Smooth muscle cell (in vitro differentiated cells): Measurements from ENCODE around the gene ANAPC15. TPM values are rescaled to one million over a fixed set of nuclear protein-coding genes. Genes with fewer than 3 reads are reported as not detected.

Experiments
- DNase-seq: peaks from one replicate; lab custom pipeline; 2025; ENCODE audit not compliant: unreplicated experiment; lab: John Stamatoyannopoulos, UW
- H2AFZ ChIP-seq: fragments of 200-600 bp; sonication (generic); 2 replicates; pipeline ENCODE4 v1.6.0; 2016; ENCODE audit warnings: antibody characterized with exemption, low read depth, mild to moderate bottlenecking
- H3F3A ChIP-seq: fragments of 200-600 bp; sonication (generic); 2 replicates; pipeline ENCODE4 v1.6.0; 2017; ENCODE audit warnings: antibody characterized with exemption, low read depth
- H3K27ac ChIP-seq: fragments of 200-600 bp; sonication (generic); 2 replicates; pipeline ENCODE4 v1.5.1; 2016; ENCODE audit warnings: low read depth, mild to moderate bottlenecking
- H3K27me3 ChIP-seq: fragments of 200-600 bp; sonication (generic); 2 replicates; pipeline ENCODE4 v1.6.1; 2016; ENCODE audit warnings: low read depth, mild to moderate bottlenecking
- H3K36me3 ChIP-seq: fragments of 200-600 bp; sonication (generic); 2 replicates; pipeline ENCODE4 v1.5.1; 2016; ENCODE audit warnings: low read depth
- H3K4me1 ChIP-seq: fragments of 200-600 bp; sonication (generic); 2 replicates; pipeline ENCODE4 v1.5.1; 2016; ENCODE audit warnings: low read depth
- H3K4me2 ChIP-seq: fragments of 200-600 bp; sonication (generic); 2 replicates; pipeline ENCODE4 v1.6.0; 2016; ENCODE audit warnings: mild to moderate bottlenecking
- H3K4me3 ChIP-seq: fragments of 200-600 bp; sonication (generic); 2 replicates; pipeline ENCODE4 v1.5.1; 2016; ENCODE audit warnings: mild to moderate bottlenecking
- H3K79me2 ChIP-seq: fragments of 200-600 bp; sonication (generic); 2 replicates; pipeline ENCODE4 v1.6.0; 2016; ENCODE audit warnings: low read depth, mild to moderate bottlenecking
- H3K9ac ChIP-seq: fragments of 200-600 bp; sonication (generic); 2 replicates; pipeline ENCODE4 v1.6.0; 2016; ENCODE audit warnings: low read depth
- H3K9me3 ChIP-seq: fragments of 200-600 bp; sonication (generic); replicated peaks from 2 replicates; pipeline ENCODE4 v1.5.1; 2016; ENCODE audit warnings: low read depth
- H4K20me1 ChIP-seq: fragments of 200-600 bp; sonication (generic); 2 replicates; pipeline ENCODE4 v1.6.0; 2016; ENCODE audit warnings: low read depth
- WGBS: methylation state at CpG from one replicate; pipeline ENCODE4 v1.1.7; 2016; ENCODE audit warnings: low lambda C conversion rate; 5-methylcytosine and 5-hydroxymethylcytosine counted together
- polyA plus RNA-seq: library from polyadenylated mRNA; unstranded; fragments of >200 nt; fragmentation: Nextera tagmentation; extraction: Ambion mirVana; gene quantifications from 2 replicates; pipeline ENCODE4 v1.2.1, GENCODE V29; 2016
- total RNA-seq: library from RNA; depleted of rRNA; stranded (reverse); fragments of >200 nt; gene quantifications from 2 replicates; pipeline ENCODE4 v1.2.3, GENCODE V29; 2014
- TF ChIP-seq, protein P1 (sequence below): fragments of 200-600 bp; sonication (generic); IDR thresholded peaks from 2 replicates; pipeline ENCODE4 v1.5.1; 2017; ENCODE audit warnings: borderline replicate concordance, mild to moderate bottlenecking, antibody characterized with exemption; ENCODE audit not compliant: insufficient read depth, poor library complexity, severe bottlenecking

Gene ANAPC15
- total and polyA plus RNA-seq, 2 experiments from 2014 or later, result 12.2 to 51.9 TPM

DNA sequence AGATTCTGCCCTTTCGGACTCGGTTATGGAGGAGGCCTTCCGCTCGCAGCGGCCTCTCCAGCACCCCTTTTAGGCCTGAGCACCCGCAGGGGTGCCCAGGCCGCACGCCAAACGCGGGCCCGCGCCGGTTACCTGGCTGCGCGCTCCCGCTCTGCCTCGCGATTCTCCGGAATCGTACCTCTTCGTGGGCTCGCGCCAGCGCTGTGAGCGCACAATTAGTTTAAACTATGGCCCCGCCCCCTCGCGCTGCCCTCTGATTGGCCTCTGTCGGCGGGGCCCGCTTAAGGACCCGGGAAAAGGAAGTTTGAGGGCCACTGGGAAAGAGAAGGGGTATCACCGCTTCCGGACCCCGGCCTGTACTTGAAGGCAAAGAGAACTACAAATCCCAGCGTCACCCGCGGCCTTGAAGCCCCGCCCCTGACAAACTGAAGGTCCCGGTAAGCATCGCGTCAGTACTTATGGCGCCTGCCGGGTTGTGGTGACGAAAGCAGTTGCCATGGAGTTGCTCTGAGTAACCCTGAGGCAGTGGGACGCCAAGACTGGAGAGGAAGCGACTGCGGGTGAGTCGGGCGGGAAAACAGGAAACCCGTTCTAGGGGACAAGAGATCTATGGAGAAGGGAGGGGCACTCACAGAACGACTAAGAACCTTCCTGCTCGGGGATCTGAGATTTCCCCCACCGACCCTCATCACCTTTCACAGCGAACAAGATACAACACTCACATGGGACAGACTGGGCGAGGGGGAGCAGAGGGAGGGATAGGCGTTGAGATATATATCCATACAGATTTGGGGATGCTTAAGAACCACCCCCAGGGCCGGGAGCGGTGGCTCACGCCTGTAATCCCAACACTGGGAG is 31.9 kb downstream of the ANAPC15 start, which contains the start of the genes LRRC51 and NUMA1:
TSS of gene LRRC51 (plus strand) at position 525 of the 858 bp plus-strand sequence. CDS start 8,234 bp downstream, outside the sequence.
TSS of gene NUMA1 (minus strand) at position 217 of the 858 bp plus-strand sequence. CDS start 44,599 bp downstream, outside the sequence.
- Histone ChIP-seq H3K27me3 (no peaks in the 10 kb centered on the region), H3K27ac (peak within 1 kb of the TSS; percentile 92), H3F3A (peaks cover 10% of the 10 kb centered on the region), H4K20me1 (no peaks in the 10 kb centered on the region), H3K9me3 (no peaks in the 10 kb centered on the region), H3K79me2 (peaks cover 39% of the 10 kb centered on the region), H3K4me2 (peak within 1 kb of the TSS; percentile 88), H3K36me3 (no peaks in the 10 kb centered on the region), H3K4me1 (peaks cover 18% of the 10 kb centered on the region), H3K4me3 (peak within 1 kb of the TSS; percentile 82), H2AFZ (peak within 1 kb of the TSS; percentile 64), H3K9ac (peak within 1 kb of the TSS; percentile 87)
- peak; percentile 93 for DNase-seq
- WGBS, result 2% methylated on average over 60 of the region's 60 CpGs
- TF ChIP-seq, protein P1, sequence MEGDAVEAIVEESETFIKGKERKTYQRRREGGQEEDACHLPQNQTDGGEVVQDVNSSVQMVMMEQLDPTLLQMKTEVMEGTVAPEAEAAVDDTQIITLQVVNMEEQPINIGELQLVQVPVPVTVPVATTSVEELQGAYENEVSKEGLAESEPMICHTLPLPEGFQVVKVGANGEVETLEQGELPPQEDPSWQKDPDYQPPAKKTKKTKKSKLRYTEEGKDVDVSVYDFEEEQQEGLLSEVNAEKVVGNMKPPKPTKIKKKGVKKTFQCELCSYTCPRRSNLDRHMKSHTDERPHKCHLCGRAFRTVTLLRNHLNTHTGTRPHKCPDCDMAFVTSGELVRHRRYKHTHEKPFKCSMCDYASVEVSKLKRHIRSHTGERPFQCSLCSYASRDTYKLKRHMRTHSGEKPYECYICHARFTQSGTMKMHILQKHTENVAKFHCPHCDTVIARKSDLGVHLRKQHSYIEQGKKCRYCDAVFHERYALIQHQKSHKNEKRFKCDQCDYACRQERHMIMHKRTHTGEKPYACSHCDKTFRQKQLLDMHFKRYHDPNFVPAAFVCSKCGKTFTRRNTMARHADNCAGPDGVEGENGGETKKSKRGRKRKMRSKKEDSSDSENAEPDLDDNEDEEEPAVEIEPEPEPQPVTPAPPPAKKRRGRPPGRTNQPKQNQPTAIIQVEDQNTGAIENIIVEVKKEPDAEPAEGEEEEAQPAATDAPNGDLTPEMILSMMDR, result no peak

DNA sequence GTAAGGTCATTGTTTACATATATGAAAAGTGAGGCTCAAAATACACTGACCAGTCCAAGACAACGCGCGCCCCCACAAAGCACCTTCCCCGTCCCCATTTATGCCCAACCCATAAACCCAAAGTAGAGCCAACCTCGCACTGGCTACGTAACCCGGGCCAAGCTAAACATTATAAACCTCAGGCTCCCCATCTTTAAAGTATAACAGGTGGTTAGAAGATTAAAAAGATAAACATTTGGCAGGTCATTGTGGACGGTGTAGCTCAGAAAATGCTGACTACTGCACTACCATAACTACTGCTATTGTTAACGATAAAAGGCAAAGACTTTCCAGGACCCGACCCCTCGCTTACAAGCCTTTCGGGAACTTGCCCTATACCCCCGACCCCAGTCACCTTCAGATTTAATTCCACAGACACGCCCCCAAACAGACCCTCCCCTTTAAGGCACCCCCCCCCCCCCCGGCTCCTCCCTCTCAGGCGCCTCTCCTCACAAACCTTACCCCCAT is 32.6 kb downstream of the ANAPC15 start:
- Histone ChIP-seq H3K4me1 (peaks cover 22% of the 10 kb centered on the region), H3K27me3 (no peaks in the 10 kb centered on the region), H3K27ac (peak overlapping the region; percentile 92), H3K79me2 (peaks cover 45% of the 10 kb centered on the region), H3K9me3 (no peaks in the 10 kb centered on the region), H3K4me2 (peak overlapping the region; percentile 87), H2AFZ (no peak overlapping the region), H4K20me1 (no peaks in the 10 kb centered on the region), H3K9ac (peak overlapping the region; percentile 78), H3F3A (peaks cover 16% of the 10 kb centered on the region), H3K4me3 (peak overlapping the region; percentile 82), H3K36me3 (no peaks in the 10 kb centered on the region)
- no peak for DNase-seq
- 6% methylated on average over 14 of the region's 16 CpGs for WGBS
- TF ChIP-seq, protein P1, result no peak

DNA sequence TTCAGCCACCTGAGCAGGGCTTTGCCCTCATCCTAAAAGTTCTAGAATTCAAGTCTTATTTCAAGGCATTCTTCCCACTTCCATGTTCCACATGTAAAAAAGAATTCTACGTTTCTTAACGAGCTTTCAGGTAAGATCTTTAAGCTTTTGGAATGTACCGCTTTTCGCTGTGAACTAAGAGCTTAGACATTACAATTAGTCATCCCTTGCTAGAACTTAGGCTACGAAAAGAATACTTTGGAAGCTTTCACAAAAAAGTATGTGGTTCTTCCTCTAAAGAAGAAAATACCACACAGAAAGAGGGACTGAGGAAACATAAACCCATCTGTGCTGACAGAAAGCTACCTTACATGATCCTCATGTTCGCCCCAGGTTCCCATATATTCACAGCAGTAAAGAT is 34.0 kb downstream of the ANAPC15 start:
- no peak for DNase-seq
- Histone ChIP-seq H3K4me3 (peak overlapping the region; percentile 82), H4K20me1 (no peaks in the 10 kb centered on the region), H3K9ac (peak overlapping the region; percentile 62), H3K36me3 (no peaks in the 10 kb centered on the region), H3K4me1 (peaks cover 24% of the 10 kb centered on the region), H3K27ac (peak overlapping the region; percentile 92), H3F3A (peaks cover 20% of the 10 kb centered on the region), H2AFZ (peak overlapping the region; percentile 28), H3K79me2 (peaks cover 56% of the 10 kb centered on the region), H3K4me2 (peak overlapping the region; percentile 87), H3K9me3 (no peaks in the 10 kb centered on the region), H3K27me3 (no peaks in the 10 kb centered on the region)
- WGBS, result 26% methylated on average over 6 of the region's 6 CpGs
- TF ChIP-seq, protein P1, result no peak
